GOT3 (cell line): ENCODE measurements around the gene SPHK2.

Source experiments
- DNase-seq: peaks from one replicate; lab custom pipeline; 2025; ENCODE audit warnings: mixed read lengths; lab: John Stamatoyannopoulos, UW

The SPHK2 gene

DNA sequence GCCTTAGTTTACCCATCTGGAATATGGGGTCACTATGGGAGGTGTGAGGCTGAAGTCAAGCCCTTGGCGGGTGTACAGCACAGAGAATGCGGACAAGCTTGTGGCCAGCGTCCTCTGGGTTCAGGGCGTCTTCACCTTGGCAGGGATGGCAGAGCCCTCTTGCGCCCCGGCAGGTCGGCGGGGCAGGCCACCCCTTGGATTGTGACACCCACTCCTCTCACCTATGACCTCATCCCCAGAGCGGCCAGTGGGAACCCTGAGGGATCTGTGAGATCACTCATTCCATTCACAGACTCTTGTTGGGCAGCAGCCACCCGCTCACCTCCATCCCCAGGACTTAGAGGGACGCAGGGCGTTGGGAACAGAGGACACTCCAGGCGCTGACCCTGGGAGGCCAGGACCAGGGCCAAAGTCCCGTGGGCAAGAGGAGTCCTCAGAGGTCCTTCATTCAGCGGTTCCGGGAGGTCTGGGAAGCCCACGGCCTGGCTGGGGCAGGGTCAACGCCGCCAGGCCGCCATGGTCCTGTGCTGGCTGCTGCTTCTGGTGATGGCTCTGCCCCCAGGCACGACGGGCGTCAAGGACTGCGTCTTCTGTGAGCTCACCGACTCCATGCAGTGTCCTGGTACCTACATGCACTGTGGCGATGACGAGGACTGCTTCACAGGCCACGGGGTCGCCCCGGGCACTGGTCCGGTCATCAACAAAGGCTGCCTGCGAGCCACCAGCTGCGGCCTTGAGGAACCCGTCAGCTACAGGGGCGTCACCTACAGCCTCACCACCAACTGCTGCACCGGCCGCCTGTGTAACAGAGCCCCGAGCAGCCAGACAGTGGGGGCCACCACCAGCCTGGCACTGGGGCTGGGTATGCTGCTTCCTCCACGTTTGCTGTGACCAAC, 12.6 kb upstream of the SPHK2 start, which contains the start of gene SPACA4:
TSS of gene SPACA4 (plus strand) at position 280 of the 896 bp plus-strand sequence. CDS start at position 517, 237 bp downstream.
- DNase-seq = no peak

DNA sequence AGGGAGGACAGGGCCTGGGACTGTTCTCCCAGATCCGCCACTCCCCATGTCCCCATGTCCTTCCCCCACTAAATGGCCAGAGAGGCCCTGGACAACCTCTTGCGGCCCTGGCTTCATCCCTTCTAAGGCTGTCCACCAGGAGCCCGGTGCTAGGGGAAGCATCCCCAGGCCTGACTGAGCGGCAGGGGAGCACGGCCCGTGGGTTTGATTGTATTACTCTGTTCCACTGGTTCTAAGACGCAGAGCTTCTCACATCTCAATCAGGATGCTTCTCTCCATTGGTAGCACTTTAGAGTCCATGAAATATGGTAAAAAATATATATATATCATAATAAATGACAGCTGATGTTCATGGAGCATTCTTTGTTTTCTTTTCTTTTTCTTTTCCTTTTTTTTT, 11.9 kb upstream of the SPHK2 start:
- DNase-seq = no peak

DNA sequence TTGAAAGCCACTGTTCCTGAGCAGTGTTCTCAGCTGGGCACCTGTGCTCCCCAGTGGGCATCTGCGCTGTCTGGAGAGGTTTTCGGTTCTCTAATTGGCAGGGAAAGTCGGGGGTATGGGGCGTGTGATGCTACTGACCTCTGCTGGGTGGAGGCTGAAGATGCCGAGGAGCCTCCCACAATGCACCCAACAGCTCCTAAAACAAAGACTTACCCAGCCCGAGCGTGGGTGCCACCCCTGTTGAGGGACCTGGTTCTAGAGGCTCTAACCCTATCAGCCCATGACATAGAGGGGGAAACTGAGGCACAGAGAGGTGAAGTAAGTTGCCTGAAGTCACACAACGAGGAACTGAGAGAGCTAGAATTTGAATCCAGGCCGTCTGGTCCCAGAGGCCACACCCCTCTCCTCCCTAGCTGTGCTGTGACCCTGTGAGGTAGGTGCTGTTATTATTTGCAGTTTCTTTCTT, 10.5 kb upstream of the SPHK2 start:
- DNase-seq = peak; percentile 31

DNA sequence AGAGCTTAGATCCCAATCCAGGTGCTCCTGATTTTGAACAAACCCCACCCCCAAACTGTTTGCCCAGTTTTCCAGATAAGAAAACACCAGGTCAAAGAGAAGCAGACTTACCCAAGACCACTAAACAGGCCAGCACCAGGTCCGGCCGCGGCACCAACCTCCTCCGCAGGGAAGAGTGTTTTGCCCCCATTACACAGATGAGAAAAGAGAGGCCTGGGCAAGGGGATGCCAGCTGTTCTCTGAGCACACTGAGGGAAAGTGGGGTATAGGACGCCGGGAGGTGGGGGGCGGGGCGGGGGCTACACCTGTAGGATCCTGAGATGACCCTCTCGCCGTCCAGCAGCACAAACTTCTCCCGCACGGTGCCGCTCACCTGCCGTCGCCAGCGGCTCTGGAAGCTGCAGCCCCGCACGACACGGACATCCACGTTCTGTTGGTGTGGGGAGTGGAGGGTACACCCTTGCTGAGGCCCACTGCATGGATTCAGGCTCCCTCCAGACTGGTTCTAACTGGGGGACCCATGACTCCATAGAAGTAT, 9.7 kb upstream of the SPHK2 start:
- DNase-seq = no peak

GRCh38 chr19:48611872-48612271, 7.4 kb upstream of the SPHK2 start:
- no peak for DNase-seq

- DNase-seq = peak; percentile 24
These were observed 6.1 kb upstream of the SPHK2 start for GRCh38 chr19:48613024-48613851.

DNA sequence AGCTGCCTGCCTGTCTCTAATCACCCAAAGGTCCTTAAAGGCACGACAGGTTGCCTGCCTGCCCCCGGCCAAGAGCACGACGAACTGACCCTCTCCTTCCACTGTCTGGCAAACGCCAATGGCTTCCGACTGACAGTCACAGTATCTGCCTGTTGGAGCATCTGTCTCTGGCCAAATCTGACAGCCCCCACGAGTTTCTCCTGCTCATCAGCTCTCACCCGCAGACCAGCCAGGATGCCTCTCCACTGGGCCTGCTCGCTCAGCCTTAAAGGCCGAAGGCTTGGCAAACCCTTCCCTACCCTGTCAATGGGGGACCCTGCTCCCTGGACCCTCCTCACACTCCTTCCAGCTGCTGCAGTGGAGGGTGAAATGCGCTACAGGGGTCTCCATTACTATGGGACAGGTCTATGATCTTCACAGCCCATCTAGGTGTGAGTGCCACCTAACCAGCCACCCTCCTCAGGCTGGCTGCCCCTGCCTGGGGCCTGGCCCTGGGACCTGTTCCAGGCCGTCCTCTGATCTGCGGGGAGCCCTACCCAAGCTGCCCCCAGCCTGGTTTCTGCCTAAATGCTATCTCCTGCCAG, 5.4 kb upstream of the SPHK2 start:
- DNase-seq = no peak

- DNase-seq = no peak
These were observed 4.7 kb upstream of the SPHK2 start, which contains the start of gene FAM83E for GRCh38 chr19:48614436-48615230. Gene FAM83E (minus strand): TSS chr19:48615076. CDS start chr19:48613372, 1,704 bp downstream.

GRCh38 chr19:48615231-48616040, 3.9 kb upstream of the SPHK2 start:
- no peak for DNase-seq

GRCh38 chr19:48616041-48616436, 3.3 kb upstream of the SPHK2 start:
- DNase-seq = no peak

DNA sequence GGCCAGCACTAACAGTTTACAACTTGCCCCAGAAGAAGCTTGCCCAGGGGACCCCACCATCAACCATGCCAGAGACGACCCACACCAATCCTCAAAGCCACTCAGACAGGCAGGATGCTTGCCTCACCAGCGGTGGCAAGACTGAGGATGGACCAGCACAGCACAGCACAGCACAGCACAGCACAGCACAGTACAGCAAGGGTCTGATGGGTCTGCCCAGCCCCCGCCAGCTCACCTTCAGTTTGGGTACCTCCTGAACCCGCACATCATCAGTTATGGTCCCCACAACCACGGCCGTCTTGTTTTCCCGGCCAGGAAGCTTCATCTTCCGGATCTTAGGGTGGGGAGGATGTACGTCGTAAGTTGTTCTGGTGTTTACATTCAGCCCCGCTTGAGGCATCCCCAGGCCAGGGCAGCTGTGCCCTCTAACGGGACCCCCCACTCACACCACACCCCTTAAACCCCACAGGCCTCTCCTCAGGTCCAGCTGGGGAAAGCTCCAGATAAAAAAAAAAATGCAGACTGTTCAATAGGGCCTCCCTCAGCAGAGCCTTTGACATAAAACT, 2.7 kb upstream of the SPHK2 start:
- DNase-seq = no peak

- DNase-seq = no peak
These were observed 2.0 kb upstream of the SPHK2 start for GRCh38 chr19:48617146-48617937.

DNA sequence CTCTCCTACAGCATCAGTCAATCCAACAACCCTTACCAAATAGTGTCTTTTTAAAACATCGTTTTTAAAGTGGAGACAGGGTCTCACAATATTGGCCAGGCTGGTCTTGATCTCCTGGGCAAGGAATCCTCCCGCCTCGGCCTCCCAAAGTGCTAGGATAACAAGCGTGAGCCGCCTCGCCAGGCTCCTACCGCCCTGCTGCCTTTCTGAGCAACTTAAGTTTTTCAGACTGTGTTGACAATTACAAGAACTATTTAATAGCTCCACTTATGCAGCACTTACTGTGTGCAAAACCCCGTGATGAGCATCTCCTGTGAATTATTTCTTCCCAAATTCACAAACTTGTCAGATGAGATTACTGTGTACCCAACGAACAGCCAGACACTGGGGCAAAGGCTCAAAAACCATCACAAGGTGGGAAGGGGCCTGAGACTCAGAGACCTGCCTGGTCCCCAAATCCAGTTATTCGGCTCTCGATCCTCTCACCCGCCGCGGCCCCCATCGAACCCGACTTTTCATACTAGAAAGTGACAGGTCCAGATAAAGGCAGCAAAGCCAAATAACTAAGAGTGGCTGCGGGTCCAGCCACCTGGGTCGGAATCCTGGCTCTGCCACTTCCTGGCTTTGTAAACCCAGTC, 909 bp upstream of the SPHK2 start:
- no peak for DNase-seq

GRCh38 chr19:48619692-48620585, 633 bp downstream of the SPHK2 start:
- no peak for DNase-seq

GRCh38 chr19:48623556-48624066, 4.3 kb downstream of the SPHK2 start:
- DNase-seq = no peak

DNA sequence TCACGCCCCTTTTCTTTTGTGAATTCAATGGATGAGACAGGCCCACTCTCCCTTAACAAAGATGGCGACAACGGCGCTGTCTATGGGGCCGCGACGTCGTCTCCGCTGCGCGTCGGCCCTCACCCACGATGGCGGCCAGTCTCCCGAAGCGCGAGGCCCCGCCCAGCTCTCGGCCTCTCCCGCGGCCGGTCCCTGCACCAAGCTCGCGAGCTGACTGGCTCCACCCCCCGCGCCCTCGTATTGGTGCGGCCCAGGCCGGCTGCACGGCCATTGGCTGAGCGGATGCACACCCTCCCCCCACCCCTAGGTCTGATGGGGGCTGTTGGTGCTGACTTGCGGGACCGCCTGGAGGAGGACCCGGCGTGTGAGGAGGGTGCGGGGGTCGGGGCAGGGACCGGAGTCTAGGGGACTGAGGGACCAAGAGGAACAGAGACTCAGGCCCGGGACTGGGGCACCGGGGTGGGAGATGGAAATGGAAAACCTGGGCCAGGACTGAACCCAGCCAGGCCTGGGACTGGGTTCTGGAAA, 4.8 kb downstream of the SPHK2 start:
- peak; percentile 71 for DNase-seq
